NCI-H2171 (cell line): Measurements from ENCODE around the gene ELP2.
"Not testable (repeated sequence)": the region's sequence is repeated elsewhere in the genome, so short reads cannot be mapped to it uniquely, and the experiment has no call there.

Experiments used
- DNase-seq: peaks from one replicate; lab custom pipeline; 2025; lab: John Stamatoyannopoulos, UW

Gene ELP2

GRCh38 chr18:36129300-36130038, at the start of gene ELP2, which contains the start of gene SLC39A6:
TSS of gene ELP2 (plus strand) at chr18:36129899. CDS start at chr18:36129934, 35 bp downstream.
TSS of gene SLC39A6 (minus strand) at chr18:36129340. CDS start at chr18:36127007, 2,333 bp downstream.
- peak; percentile 93 for DNase-seq

- DNase-seq = not testable (repeated sequence)
These were observed 48.6 kb upstream of the ELP2 start for GRCh38 chr18:36081118-36081517.

GRCh38 chr18:36083729-36084128, 46.0 kb upstream of the ELP2 start:
- DNase-seq = no peak

- no peak for DNase-seq
These were observed 44.5 kb upstream of the ELP2 start for GRCh38 chr18:36085195-36085594.

- DNase-seq = no peak
These were observed 43.5 kb upstream of the ELP2 start for GRCh38 chr18:36086186-36086585.

- DNase-seq = no peak
These were observed 41.4 kb upstream of the ELP2 start for GRCh38 chr18:36088256-36088655.

- DNase-seq = no peak
These were observed 40.7 kb upstream of the ELP2 start for GRCh38 chr18:36089001-36089400.

GRCh38 chr18:36092116-36092515, 37.6 kb upstream of the ELP2 start:
- not testable (repeated sequence) for DNase-seq

- no peak for DNase-seq
These were observed 35.3 kb upstream of the ELP2 start for GRCh38 chr18:36094431-36094830.

- DNase-seq = peak; percentile 63
These were observed 33.7 kb upstream of the ELP2 start for GRCh38 chr18:36095936-36096519.

- no peak for DNase-seq
These were observed 32.7 kb upstream of the ELP2 start for GRCh38 chr18:36096955-36097354.

GRCh38 chr18:36099311-36099710, 30.4 kb upstream of the ELP2 start:
- DNase-seq = no peak

- no peak for DNase-seq
These were observed 27.8 kb upstream of the ELP2 start for GRCh38 chr18:36101943-36102342.

GRCh38 chr18:36104749-36105148, 24.9 kb upstream of the ELP2 start:
- no peak for DNase-seq

- no peak for DNase-seq
These were observed 22.2 kb upstream of the ELP2 start for GRCh38 chr18:36107477-36107876.

- no peak for DNase-seq
These were observed 21.5 kb upstream of the ELP2 start for GRCh38 chr18:36108196-36108595.

GRCh38 chr18:36108601-36109000, 21.1 kb upstream of the ELP2 start:
- no peak for DNase-seq

GRCh38 chr18:36109737-36110136, 20.0 kb upstream of the ELP2 start:
- no peak for DNase-seq

GRCh38 chr18:36112302-36112701, 17.4 kb upstream of the ELP2 start:
- DNase-seq = no peak

- no peak for DNase-seq
These were observed 15.4 kb upstream of the ELP2 start for GRCh38 chr18:36114251-36114650.

- no peak for DNase-seq
These were observed 15.0 kb upstream of the ELP2 start for GRCh38 chr18:36114738-36115137.

- not testable (repeated sequence) for DNase-seq
These were observed 12.9 kb upstream of the ELP2 start for GRCh38 chr18:36116771-36117170.

- DNase-seq = no peak
These were observed 9.4 kb upstream of the ELP2 start for GRCh38 chr18:36120297-36120696.

- DNase-seq = no peak
These were observed 4.9 kb upstream of the ELP2 start for GRCh38 chr18:36124841-36125240.
